Pancreas (tissue), 10 donors: Measurements from ENCODE around the gene ATP1B3. TPM values are rescaled to one million over a fixed set of nuclear protein-coding genes. Genes with fewer than 3 reads are reported as not detected.
"Not testable (repeated sequence)": the region's sequence is repeated elsewhere in the genome, so short reads cannot be mapped to it uniquely, and the experiment has no call there.

Source experiments
- ATAC-seq, 4 donors: fragments of 200-7000 bp; cut with Tn5 transposase; one replicate each; pipeline versions ENCODE4 v1.8.0 to v1.9.1; 2020; ENCODE audit warnings: mild to moderate bottlenecking in 4 of 4, moderate library complexity in 4 of 4
- DNase-seq, 6 donors: peaks; one replicate each; pipeline ENCODE4 v3.0.0-alpha.2; 2020
- FAIRE-seq: peaks from 2 replicates; lab custom pipeline; 2012; peaks lifted over from hg19 to GRCh38; lab: Jason Lieb, UNC
- H3K27ac ChIP-seq, 4 donors: fragments of 200-600 bp; sonication (generic); 1 replicate in 3 of 4; 2 replicates in 1 of 4; pipeline versions ENCODE4 v1.5.0 to v1.8.0; 2020
- H3K27me3 ChIP-seq, 4 donors: fragments of 200-600 bp; one replicate each; pipeline ENCODE4 v1.8.0; 2021
- H3K36me3 ChIP-seq, 3 donors: fragments of 200-600 bp; sonication (generic) in 1 of 3; one replicate each; pipeline versions ENCODE4 v1.5.0 to v1.8.0; 2020 to 2021
- H3K4me1 ChIP-seq, 3 donors: fragments of 200-600 bp; one replicate each; pipeline ENCODE4 v1.8.0; 2021
- H3K4me3 ChIP-seq, 4 donors: fragments of 200-600 bp; sonication (generic) in 2 of 4; one replicate each; pipeline versions ENCODE4 v1.5.0 to v1.8.0; 2020 to 2021
- H3K9me3 ChIP-seq, 4 donors: fragments of 200-600 bp; one replicate each; pipeline ENCODE4 v1.8.0; 2021
- CTCF ChIP-seq, 4 donors: fragments of 200-600 bp; sonication (generic) in 3 of 4; IDR thresholded peaks; one replicate each; pipeline versions ENCODE4 v1.5.0 to v1.8.0; 2021; ENCODE audit warnings: antibody characterized with exemption in 4 of 4
- WGBS, 2 donors: extraction: QIAGEN DNeasy Blood & Tissue Kit; methylation state at CpG; one replicate each; pipeline ENCODE4 v1.1.7; 2013; 5-methylcytosine and 5-hydroxymethylcytosine counted together
- intact Hi-C, 3 donors: fragments of 100-400 bp; cut with DNase I; formaldehyde crosslinking; loops; one replicate each; pipeline versions ENCODE4 v1.11.1 to v1.14.2; 2022
- polyA plus RNA-seq, 2 donors: library from polyadenylated mRNA; stranded (reverse); fragments of 200-250 nt; gene quantifications; one replicate each; pipeline ENCODE4 v1.2.3, GENCODE V29; 2013
- total RNA-seq, 6 donors: library from RNA; stranded (reverse); fragmentation: NEBNext Ultra II Directional in 4 of 6; extraction: Animal tissue kit (Norgen Biotek cat#: 25700) in 4 of 6; gene quantifications; one replicate each; pipeline versions ENCODE4 v1.2.1 to v1.2.4, GENCODE V29; 2021 to 2023
- donor health status: healthy with polysubstance abuse.
- donor health status: DM: no; HTN: no; CAD: no; lungs with moderate emphysema.
- donor health status: DM: no; HTN: no; CAD: no.
- donor health status: control.
- donor health status: control.
- donor health status: Bipolar disorder and iron deficiency.
- donor health status: DM: yes; HTN: yes; CAD: no.
- donor health status: DM: no; HTN: no; CAD: no.
- donor health status: DM: no; HTN: no; CAD: no.
- donor health status: DM: yes; HTN: yes; CAD: no.

ATP1B3 gene
- total and polyA plus RNA-seq, 8 donors, result 6.7 to 53.0 (median 21.2) TPM

GRCh38 chr3:141878817-141879216 lies 2.4 kb downstream of the ATP1B3 start:
- FAIRE-seq (no peak), ATAC-seq (no peak), DNase-seq (no peak)
- H3K27me3 ChIP-seq, result no peaks in the 10 kb centered on the region
- intact Hi-C loops, result no loop called here
- 89 to 98% methylated on average over 2 of the region's 2 CpGs for WGBS, 2 donors
- H3K4me3 ChIP-seq, result no peak overlapping the region
- no peaks in the 10 kb centered on the region for H3K9me3 ChIP-seq
- no peak for TF ChIP-seq CTCF (IDR thresholded peaks at IDR 0.05)
- H3K27ac ChIP-seq, result no peak overlapping the region
- H3K4me1 ChIP-seq, result peaks cover 0 to 12% (median 10%) of the 10 kb centered on the region in 3 donors
- no peaks in the 10 kb centered on the region for H3K36me3 ChIP-seq

DNA sequence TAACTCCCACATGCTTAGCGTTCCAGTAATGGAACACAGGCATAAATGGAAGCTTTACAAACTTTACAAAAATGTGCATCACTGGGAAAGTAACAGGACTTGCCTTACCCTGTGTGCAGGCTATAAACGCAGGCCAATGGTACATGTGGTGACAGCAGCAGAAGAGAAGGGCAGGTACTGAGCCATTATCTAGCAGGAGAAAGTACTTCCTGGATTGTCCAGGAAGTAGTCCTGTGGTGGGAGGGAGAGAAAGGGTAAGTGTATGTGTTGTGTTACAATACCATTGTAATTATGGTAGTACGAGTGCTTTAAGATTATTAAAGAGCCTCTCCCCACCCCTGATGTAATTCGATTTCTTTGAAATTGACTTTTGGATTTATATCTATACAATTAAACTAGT lies 5.3 kb downstream of the ATP1B3 start:
- Histone ChIP-seq H3K4me3 (no peak overlapping the region), H3K4me1 (peaks cover 0 to 7% (median 7%) of the 10 kb centered on the region in 3 donors), H3K36me3 (no peaks in the 10 kb centered on the region), H3K27me3 (no peaks in the 10 kb centered on the region), H3K9me3 (no peaks in the 10 kb centered on the region), H3K27ac (no peak overlapping the region)
- intact Hi-C loops, result no loop called here
- FAIRE-seq (no peak), ATAC-seq (no peak), DNase-seq (no peak)
- 90 to 93% methylated on average over 4 of the region's 4 CpGs for WGBS, 2 donors
- no peak for TF ChIP-seq CTCF (IDR thresholded peaks at IDR 0.05)

DNA sequence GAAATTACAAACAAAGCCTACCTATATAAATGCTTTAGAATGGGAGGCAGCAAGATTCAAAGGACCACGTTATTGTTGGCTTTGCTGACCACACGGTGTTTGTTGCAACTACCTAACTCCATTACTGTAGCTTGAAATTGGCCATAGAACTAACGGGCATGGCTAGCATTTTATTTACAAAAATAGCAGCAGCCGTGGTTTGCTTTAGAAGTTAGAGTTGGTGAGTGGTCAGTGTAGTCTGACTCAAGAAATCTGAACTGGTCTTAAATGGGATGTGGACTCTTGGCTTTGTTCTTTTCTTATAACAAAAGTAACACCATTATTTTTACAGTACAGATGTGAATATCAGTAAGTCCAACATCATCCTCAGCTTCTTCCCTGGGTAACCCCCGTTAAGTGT lies 10.6 kb downstream of the ATP1B3 start:
- no peak overlapping the region for H3K4me3 ChIP-seq
- H3K4me1 ChIP-seq, result no peaks in the 10 kb centered on the region
- no peak for FAIRE-seq
- intact Hi-C loops, result no loop called here
- H3K9me3 ChIP-seq, result no peaks in the 10 kb centered on the region
- WGBS, 2 donors, result 94% methylated on average over 5 of the region's 5 CpGs
- no peaks in the 10 kb centered on the region for H3K36me3 ChIP-seq
- no peaks in the 10 kb centered on the region for H3K27me3 ChIP-seq
- ATAC-seq, result no peak
- TF ChIP-seq CTCF (IDR thresholded peaks at IDR 0.05), result no peak
- no peak for DNase-seq
- H3K27ac ChIP-seq, result no peak overlapping the region

GRCh38 chr3:141888548-141888947 lies 12.1 kb downstream of the ATP1B3 start:
- H3K9me3 ChIP-seq, intact Hi-C loops, DNase-seq, H3K4me1 ChIP-seq, H3K36me3 ChIP-seq, H3K4me3 ChIP-seq, H3K27ac ChIP-seq, ATAC-seq, FAIRE-seq, H3K27me3 ChIP-seq: not testable (repeated sequence)
- WGBS, 2 donors, result 66 to 100% methylated on average over 3 of the region's 3 CpGs

- WGBS, 2 donors, result 88 to 90% methylated on average over 5 of the region's 5 CpGs
- no peaks in the 10 kb centered on the region for H3K9me3 ChIP-seq
- peak in 1 of 4 donors; percentile 54 for ATAC-seq
- H3K27me3 ChIP-seq, result no peaks in the 10 kb centered on the region
- no peak overlapping the region for H3K4me3 ChIP-seq
- H3K27ac ChIP-seq, result no peak overlapping the region
- intact Hi-C loops, result no loop called here
- DNase-seq, result no peak
- no peak for TF ChIP-seq CTCF (IDR thresholded peaks at IDR 0.05)
- no peaks in the 10 kb centered on the region for H3K36me3 ChIP-seq
- no peak for FAIRE-seq
- no peaks in the 10 kb centered on the region for H3K4me1 ChIP-seq
These were observed 18.2 kb downstream of the ATP1B3 start for GRCh38 chr3:141894524-141895176.
